Left kidney (tissue), 2 donors: ENCODE results near the gene PTP4A2. TPM values are rescaled to one million over a fixed set of nuclear protein-coding genes. Genes with fewer than 3 reads are reported as not detected.

Source experiments
- DNase-seq: peaks from one replicate; pipeline ENCODE4 v3.0.0-alpha.2; 2013
- polyA plus RNA-seq: library from polyadenylated mRNA; unstranded; fragments of 120-200 nt; gene quantifications from one replicate; pipeline ENCODE4 v1.2.1, GENCODE V29; 2013; ENCODE audit not compliant: insufficient read length

Gene PTP4A2
- polyA plus RNA-seq, 1 donor = 240 TPM

DNA sequence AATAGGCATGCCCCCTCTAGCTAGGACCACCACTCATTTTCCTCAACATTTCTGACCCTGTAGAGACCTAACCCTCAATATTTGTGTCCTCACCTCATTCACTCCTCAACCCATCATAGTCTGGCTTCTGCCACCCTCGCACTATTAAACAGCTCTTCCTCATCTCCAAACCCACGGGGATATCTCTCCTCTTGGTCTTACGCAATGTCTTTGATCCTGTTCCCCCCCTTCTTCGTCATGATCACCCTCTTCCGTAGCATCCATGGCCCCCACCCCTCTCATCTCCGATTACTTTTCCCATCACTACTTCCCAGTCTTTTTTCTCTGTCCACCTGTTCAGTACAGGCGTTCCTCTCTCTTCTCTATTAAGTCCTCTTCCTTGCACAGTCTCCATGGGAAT, 70.6 kb downstream of the PTP4A2 start:
- DNase-seq = no peak

DNA sequence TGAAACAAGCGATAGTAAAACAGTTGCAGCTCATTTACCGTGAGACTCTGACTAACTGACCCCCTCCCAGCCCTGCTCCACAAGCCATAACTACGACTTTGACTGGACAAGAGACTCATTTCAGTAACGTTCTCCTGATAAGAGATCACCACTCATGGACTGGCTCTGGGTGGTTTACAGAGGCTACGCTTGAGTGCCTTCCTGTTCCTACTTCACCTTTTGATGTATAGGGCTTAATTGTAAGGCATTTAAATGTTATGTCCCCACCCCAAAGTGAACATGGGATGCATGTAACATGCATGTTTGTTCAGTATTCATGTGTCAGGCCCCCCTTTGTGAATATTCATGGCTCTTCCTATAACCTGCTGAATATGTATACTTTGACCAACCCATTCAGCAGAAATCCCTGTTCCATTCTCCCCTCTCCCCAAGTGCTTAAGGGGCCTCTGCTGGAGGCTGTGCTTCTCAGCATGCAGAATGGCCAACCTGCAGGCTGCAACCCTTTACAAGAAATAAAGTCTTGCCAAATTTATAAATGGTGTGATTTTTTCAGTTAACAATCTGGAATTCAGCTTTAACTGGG, 71.6 kb downstream of the PTP4A2 start:
- DNase-seq = peak; percentile 20

DNA sequence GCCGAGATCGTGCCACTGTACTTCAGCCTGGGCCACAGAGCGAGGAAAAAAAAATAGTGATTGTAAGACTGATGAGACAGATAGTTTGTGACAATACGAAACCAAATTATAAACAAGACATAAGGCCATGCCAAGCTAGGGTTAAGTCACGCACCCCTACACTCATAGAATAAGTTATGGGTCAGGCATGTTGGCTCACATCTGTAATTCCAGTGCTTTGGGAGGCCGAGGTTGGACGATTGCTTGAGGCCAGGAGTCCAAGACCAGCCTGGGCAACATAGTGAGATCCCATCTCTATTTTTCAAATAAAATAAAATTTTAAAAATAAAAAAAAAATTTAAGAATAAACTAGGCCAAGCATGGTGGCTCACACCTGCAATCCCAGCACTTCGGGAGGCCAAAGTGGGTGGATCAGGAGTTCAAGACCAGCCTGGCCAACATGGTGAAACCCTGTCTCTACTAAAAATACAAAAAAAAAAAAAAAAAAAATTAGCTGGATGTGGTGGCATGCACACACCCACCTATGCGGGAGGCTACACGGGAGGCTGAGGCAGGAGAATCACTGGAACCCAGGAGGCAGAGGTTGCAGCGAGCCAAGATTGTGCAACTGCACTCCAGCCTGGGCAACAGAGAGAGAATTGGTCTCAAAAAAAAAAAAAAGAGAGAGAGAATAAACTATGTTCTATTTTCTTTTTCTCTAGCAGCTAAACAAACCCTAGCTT, 72.3 kb downstream of the PTP4A2 start:
- no peak for DNase-seq

DNA sequence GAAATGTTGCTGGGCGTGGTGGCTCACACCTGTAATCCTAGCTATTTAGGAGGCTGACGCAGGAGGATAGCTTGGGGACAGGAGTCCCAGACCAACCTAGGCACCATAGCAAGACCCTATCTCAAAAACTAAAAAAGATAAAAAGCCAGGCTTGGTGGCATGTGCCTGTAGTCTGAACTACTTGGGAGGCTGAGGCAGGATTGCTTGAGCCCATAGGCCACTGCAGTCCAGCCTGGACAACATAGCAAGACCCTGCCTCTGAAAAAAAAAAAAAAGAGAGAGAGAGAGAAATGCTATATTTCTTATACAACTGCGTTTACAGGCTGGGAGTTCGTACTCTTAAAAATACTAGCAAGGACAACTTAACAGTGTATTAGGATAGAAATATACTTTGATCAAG, 76.1 kb downstream of the PTP4A2 start:
- DNase-seq = no peak

DNA sequence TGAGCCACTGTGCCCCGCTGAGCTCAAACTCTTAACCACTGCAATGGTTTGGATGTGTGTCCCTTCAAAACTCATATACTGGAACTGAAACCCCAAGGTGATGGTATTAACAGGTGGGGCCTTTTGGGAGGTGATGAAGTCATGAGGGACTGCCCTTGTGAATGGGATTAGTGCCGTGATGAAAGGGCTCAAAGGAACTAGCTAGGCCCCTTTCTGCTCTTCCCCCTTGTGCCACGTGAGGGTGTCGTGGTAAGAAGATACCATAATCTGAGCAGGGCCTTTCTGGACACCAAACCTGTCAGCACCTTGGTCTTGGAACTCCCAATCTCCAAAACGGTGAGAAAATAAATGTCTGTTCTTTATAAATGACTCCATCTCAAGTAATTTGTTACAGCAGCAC, 76.8 kb downstream of the PTP4A2 start:
- DNase-seq = no peak

DNA sequence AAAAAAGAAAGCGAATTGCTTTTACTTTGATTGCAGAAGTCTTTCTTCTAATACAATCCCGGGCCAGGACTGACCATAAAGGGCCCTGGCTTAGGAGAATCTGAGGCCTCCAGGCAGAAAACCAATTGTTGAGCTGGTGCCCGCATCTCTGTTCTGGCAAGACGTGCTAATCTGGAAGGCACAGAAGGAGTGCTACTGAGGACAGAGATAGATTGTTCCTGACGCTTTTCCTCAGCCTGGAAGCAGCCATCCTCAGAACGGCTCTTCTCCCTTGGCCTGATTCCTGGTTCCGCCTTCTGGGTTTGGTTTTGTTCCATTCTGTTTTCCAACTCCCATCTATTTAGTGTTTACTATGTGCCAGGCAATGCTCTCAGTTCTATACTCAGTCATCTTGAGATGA, 77.6 kb downstream of the PTP4A2 start:
- DNase-seq = no peak

DNA sequence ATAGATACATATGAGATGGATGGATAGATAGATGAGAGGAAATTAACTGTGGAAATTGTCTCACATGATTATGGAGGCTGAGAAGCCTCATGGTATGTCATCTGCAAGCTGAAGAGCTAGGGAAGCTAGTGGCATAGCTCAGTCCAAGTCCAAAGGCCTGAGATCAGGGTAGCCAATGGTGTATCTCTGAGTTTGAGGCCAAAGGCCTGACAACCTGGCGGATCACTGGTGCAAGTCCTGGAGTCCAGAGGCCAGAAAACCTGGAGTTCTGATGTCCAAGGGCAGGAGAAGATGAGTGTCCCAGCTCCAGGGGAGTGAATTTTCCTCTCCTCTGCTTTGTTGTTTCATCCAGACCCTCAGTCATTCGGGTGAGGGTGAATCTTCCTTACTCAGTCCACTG, 78.4 kb downstream of the PTP4A2 start:
- DNase-seq = no peak

DNA sequence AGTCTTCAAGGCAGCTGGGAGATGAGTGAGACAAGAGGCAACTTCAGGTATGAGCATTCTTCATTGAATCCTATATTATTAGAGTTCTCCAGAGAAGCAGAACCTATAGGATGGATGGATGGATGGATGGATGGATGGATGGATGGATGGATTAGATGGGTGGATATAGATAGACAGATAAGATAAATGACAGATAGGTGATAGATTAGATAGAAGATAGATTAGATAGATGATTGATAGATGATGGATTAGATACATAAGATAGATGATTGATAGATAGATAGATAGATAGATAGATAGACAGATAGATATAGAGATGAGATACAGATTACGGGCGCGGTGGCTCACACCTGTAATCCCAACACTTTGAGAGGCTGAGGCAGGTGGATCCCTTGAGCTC, 79.1 kb downstream of the PTP4A2 start:
- no peak for DNase-seq

DNA sequence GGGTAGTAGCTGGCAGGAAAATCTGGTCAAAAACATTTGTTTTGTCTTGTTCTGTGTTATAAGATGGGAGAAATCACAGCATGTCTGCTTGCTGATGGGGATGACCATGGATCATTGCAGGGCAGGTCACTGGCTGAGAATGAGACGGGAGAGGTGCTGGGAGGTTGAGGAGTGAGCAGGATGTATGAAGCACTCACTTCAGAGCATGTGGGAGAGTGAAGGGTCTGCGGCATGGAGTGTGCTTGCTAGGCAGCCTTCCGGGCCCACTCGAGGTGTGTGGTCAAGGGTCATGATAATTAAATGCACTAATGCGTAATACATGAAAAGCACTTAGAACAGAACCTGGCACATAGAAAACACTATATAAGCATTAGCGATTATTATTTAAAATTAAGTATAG, 80.3 kb downstream of the PTP4A2 start:
- no peak for DNase-seq

Other genes starting within 250 kb of the PTP4A2 start
- gene COL16A1, start 234.4 kb downstream of the PTP4A2 start, polyA plus RNA-seq = 47.3 TPM
- 12.1 TPM for gene ADGRB2, start 174.0 kb downstream of the PTP4A2 start, polyA plus RNA-seq
- 0.45 TPM for gene SPOCD1, start 122.3 kb downstream of the PTP4A2 start, polyA plus RNA-seq
- gene KHDRBS1, start 75.5 kb upstream of the PTP4A2 start, polyA plus RNA-seq = 267 TPM
- 19.8 TPM for gene TMEM39B, start 134.6 kb upstream of the PTP4A2 start, polyA plus RNA-seq
- gene KPNA6, start 169.7 kb upstream of the PTP4A2 start, polyA plus RNA-seq = 39.9 TPM
- 50.7 TPM for gene TXLNA, start 241.3 kb upstream of the PTP4A2 start, polyA plus RNA-seq